Trophoblast cell (in vitro differentiated cells and primary cell): ENCODE measurements around the gene COQ5. TPM values are rescaled to one million over a fixed set of nuclear protein-coding genes. Genes with fewer than 3 reads are reported as not detected.

ENCODE experiments used
- DNase-seq, 2 donors: peaks; one replicate each; pipeline ENCODE4 v3.0.0-alpha.2; 2016
- H2AFZ ChIP-seq: 2 replicates; pipeline ENCODE4 v1.6.1; 2013; ENCODE audit warnings: low read length, moderate library complexity, mild to moderate bottlenecking; ENCODE audit not compliant: insufficient read depth, poor library complexity
- H2AK5ac ChIP-seq: 2 replicates; pipeline ENCODE4 v1.6.1; 2013; ENCODE audit warnings: mild to moderate bottlenecking, low read length
- H2BK120ac ChIP-seq: 2 replicates; pipeline ENCODE4 v1.6.1; 2013; ENCODE audit warnings: low read length, mild to moderate bottlenecking, moderate library complexity; ENCODE audit not compliant: insufficient read depth, poor library complexity
- H2BK12ac ChIP-seq: 2 replicates; pipeline ENCODE4 v1.6.1; 2013; ENCODE audit warnings: mild to moderate bottlenecking, low read length, moderate library complexity
- H2BK5ac ChIP-seq: 2 replicates; pipeline ENCODE4 v1.6.1; 2013; ENCODE audit warnings: low read length, low read depth, moderate library complexity, mild to moderate bottlenecking; ENCODE audit not compliant: poor library complexity
- H3K14ac ChIP-seq: 2 replicates; pipeline ENCODE4 v1.6.1; 2013; ENCODE audit warnings: mild to moderate bottlenecking, low read length
- H3K18ac ChIP-seq: 2 replicates; pipeline ENCODE4 v1.6.1; 2013; ENCODE audit warnings: mild to moderate bottlenecking, low read length
- H3K23ac ChIP-seq: 2 replicates; pipeline ENCODE4 v1.6.1; 2013; ENCODE audit warnings: low read length
- H3K27ac ChIP-seq: 2 replicates; pipeline ENCODE4 v1.5.1; 2013; ENCODE audit warnings: low read depth, mild to moderate bottlenecking, inconsistent platforms, low read length, moderate library complexity
- H3K27me3 ChIP-seq: 2 replicates; pipeline ENCODE4 v1.6.1; 2013; ENCODE audit warnings: inconsistent platforms, mild to moderate bottlenecking, low read length, moderate library complexity; ENCODE audit not compliant: insufficient read depth
- H3K36me3 ChIP-seq, 2 experiments: 1 replicate in 1 of 2; 2 replicates in 1 of 2; pipeline ENCODE4 v1.6.1; 2013; ENCODE audit warnings: low read length in 2 of 2, mild to moderate bottlenecking in 2 of 2, moderate library complexity in 1 of 2; ENCODE audit not compliant: insufficient read depth in 2 of 2, control insufficient read depth in 1 of 2
- H3K4ac ChIP-seq: 2 replicates; pipeline ENCODE4 v1.6.1; 2013; ENCODE audit warnings: low read depth, mild to moderate bottlenecking, low read length, moderate library complexity
- H3K4me1 ChIP-seq, 2 experiments: 1 replicate in 1 of 2; 2 replicates in 1 of 2; pipeline ENCODE4 v1.6.1; 2013; ENCODE audit warnings: low read length in 2 of 2, mild to moderate bottlenecking in 2 of 2, moderate library complexity in 1 of 2; ENCODE audit not compliant: insufficient read depth in 2 of 2, control insufficient read depth in 1 of 2
- H3K4me2 ChIP-seq: 2 replicates; pipeline ENCODE4 v1.6.1; 2013; ENCODE audit warnings: inconsistent platforms, mild to moderate bottlenecking, low read length, moderate library complexity
- H3K4me3 ChIP-seq: 2 replicates; pipeline ENCODE4 v1.5.1; 2013; ENCODE audit warnings: mild to moderate bottlenecking, low read depth, low read length, inconsistent platforms
- H3K79me1 ChIP-seq: one replicate; pipeline ENCODE4 v1.6.1; 2013; ENCODE audit warnings: low read length
- H3K79me2 ChIP-seq: 2 replicates; pipeline ENCODE4 v1.6.1; 2013; ENCODE audit warnings: low read length, mild to moderate bottlenecking; ENCODE audit not compliant: control insufficient read depth, insufficient read depth, poor library complexity
- H3K9ac ChIP-seq: 2 replicates; pipeline ENCODE4 v1.6.1; 2013; ENCODE audit warnings: mild to moderate bottlenecking, low read length
- H3K9me3 ChIP-seq: 2 replicates; pipeline ENCODE4 v1.6.1; 2013; ENCODE audit warnings: low read depth, mild to moderate bottlenecking, control low read depth, inconsistent platforms, low read length; ENCODE audit not compliant: insufficient read depth
- H4K12ac ChIP-seq: 2 replicates; pipeline ENCODE4 v1.6.1; 2013; ENCODE audit warnings: low read depth, mild to moderate bottlenecking, low read length, moderate library complexity
- H4K8ac ChIP-seq: 2 replicates; pipeline ENCODE4 v1.6.1; 2013; ENCODE audit warnings: low read depth, mild to moderate bottlenecking, low read length, moderate library complexity
- H4K91ac ChIP-seq: one replicate; pipeline ENCODE4 v1.6.1; 2013; ENCODE audit warnings: low read depth, mild to moderate bottlenecking, low read length, moderate library complexity
- WGBS: extraction: QIAGEN DNeasy Blood & Tissue Kit; methylation state at CpG from one replicate; pipeline ENCODE4 v1.1.7; 2013; ENCODE audit warnings: missing lambda C conversion rate; ENCODE audit not compliant: insufficient read length, insufficient coverage; ENCODE audit errors: extremely low coverage; 5-methylcytosine and 5-hydroxymethylcytosine counted together
- polyA plus RNA-seq: library from polyadenylated mRNA; stranded (reverse); fragments of 200-250 nt; gene quantifications from 2 replicates; pipeline ENCODE4 v1.2.3, GENCODE V29; 2013

Gene COQ5, protein sequence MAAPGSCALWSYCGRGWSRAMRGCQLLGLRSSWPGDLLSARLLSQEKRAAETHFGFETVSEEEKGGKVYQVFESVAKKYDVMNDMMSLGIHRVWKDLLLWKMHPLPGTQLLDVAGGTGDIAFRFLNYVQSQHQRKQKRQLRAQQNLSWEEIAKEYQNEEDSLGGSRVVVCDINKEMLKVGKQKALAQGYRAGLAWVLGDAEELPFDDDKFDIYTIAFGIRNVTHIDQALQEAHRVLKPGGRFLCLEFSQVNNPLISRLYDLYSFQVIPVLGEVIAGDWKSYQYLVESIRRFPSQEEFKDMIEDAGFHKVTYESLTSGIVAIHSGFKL
- polyA plus RNA-seq: 24.0 and 26.0 TPM in 2 replicates

- no CpG with 5 or more reads among the region's 38 CpGs for WGBS
- Histone ChIP-seq H3K14ac (peak within 1 kb of the TSS; percentile 92), H3K9ac (peak within 1 kb of the TSS; percentile 75), H4K8ac (peak within 1 kb of the TSS; percentile 95), H3K27me3 (no peaks in the 10 kb centered on the region), H3K18ac (peak within 1 kb of the TSS; percentile 56), H3K79me2 (peaks cover 2% of the 10 kb centered on the region), H2AFZ (peak within 1 kb of the TSS; percentile 67), H3K4me1 (no peaks in the 10 kb centered on the region), H4K91ac (peak within 1 kb of the TSS; percentile 71), H2AK5ac (no peak within 1 kb of the TSS), H3K4me3 (peak within 1 kb of the TSS; percentile 81), H3K36me3 (no peaks in the 10 kb centered on the region), H3K79me1 (peaks cover 8% of the 10 kb centered on the region), H3K4me2 (peak within 1 kb of the TSS; percentile 87), H3K27ac (peak within 1 kb of the TSS; percentile 72), H3K9me3 (no peaks in the 10 kb centered on the region), H2BK12ac (no peak within 1 kb of the TSS), H2BK120ac (peak within 1 kb of the TSS; percentile 75), H4K12ac (peak within 1 kb of the TSS; percentile 89), H3K4ac (peak within 1 kb of the TSS; percentile 41), H2BK5ac (peak within 1 kb of the TSS; percentile 84), H3K23ac (no peak within 1 kb of the TSS)
- peak; percentile 77 to 89 for DNase-seq
Measured at GRCh38 chr12:120528861-120529525, at the start of gene COQ5. COQ5 (minus strand) TSS chr12:120529158; CDS start chr12:120529141, 17 bp downstream.

DNA sequence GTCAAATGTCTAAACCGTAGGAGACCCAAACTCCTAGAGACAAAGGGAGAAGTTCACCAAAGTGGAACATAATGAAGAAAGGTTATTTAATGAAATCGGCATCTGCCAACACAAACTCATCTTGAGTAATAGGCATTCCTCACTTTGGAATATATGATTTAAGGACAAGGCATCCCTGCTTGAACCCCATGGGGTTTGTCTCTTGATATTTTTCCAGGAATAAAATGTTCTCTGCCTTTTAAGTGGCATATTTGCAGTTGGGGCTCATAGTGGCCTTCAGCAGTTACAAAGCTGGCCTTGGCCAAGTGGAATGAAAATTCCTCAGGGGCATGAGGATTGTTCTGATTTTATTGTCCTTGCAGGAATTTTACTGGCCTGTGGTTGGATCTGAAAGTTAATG lies 45.1 kb upstream of the COQ5 start:
- Histone ChIP-seq H3K79me2 (no peaks in the 10 kb centered on the region), H2BK120ac (no peak overlapping the region), H3K4me3 (no peak overlapping the region), H4K12ac (no peak overlapping the region), H3K27ac (no peak overlapping the region), H2AK5ac (no peak overlapping the region), H3K36me3 (peaks cover 43 to 79% of the 10 kb centered on the region in 2 experiments), H3K23ac (no peak overlapping the region), H2BK5ac (no peak overlapping the region), H4K8ac (no peak overlapping the region), H3K4me1 (no peaks in the 10 kb centered on the region), H2AFZ (no peak overlapping the region), H3K27me3 (no peaks in the 10 kb centered on the region), H4K91ac (no peak overlapping the region), H3K79me1 (no peaks in the 10 kb centered on the region), H3K9ac (no peak overlapping the region), H3K18ac (no peak overlapping the region), H2BK12ac (no peak overlapping the region), H3K9me3 (no peaks in the 10 kb centered on the region), H3K14ac (no peak overlapping the region), H3K4ac (no peak overlapping the region), H3K4me2 (no peak overlapping the region)
- no peak for DNase-seq
- no CpG with 5 or more reads among the region's 2 CpGs for WGBS

GRCh38 chr12:120573560-120573959 lies 44.6 kb upstream of the COQ5 start:
- Histone ChIP-seq H4K91ac (no peak overlapping the region), H3K79me2 (no peaks in the 10 kb centered on the region), H3K36me3 (peaks cover 45 to 79% of the 10 kb centered on the region in 2 experiments), H2AK5ac (no peak overlapping the region), H4K12ac (no peak overlapping the region), H3K18ac (no peak overlapping the region), H3K4ac (no peak overlapping the region), H2AFZ (no peak overlapping the region), H3K4me1 (no peaks in the 10 kb centered on the region), H2BK120ac (no peak overlapping the region), H3K27ac (no peak overlapping the region), H3K23ac (no peak overlapping the region), H3K9ac (no peak overlapping the region), H2BK5ac (no peak overlapping the region), H3K14ac (no peak overlapping the region), H4K8ac (no peak overlapping the region), H3K79me1 (no peaks in the 10 kb centered on the region), H3K9me3 (no peaks in the 10 kb centered on the region), H3K4me3 (no peak overlapping the region), H2BK12ac (no peak overlapping the region), H3K27me3 (no peaks in the 10 kb centered on the region), H3K4me2 (no peak overlapping the region)
- DNase-seq: no peak
- WGBS: no CpG with 5 or more reads among the region's 6 CpGs

DNA sequence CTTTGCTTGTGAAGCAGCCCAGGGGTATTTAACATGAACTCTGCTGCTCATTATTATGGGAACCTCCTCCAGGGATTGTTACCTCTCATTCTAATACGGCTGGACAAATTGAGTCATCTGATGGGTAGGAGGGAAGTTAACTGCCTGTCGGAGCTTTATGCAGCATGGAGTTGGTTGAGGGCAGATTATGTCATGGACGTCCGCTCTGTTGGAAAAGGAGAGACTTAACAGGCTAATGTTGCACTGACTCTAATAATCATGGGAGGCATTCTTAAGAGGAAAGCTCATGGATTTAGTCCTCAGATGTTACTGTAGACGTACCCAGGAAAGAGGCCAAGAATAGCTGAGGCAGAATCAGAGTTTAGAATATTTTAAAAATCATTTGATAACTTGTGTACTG lies 42.3 kb upstream of the COQ5 start:
- no peak overlapping the region for H3K4me2 ChIP-seq
- no peaks in the 10 kb centered on the region for H3K9me3 ChIP-seq
- no peaks in the 10 kb centered on the region for H3K4me1 ChIP-seq
- H3K36me3 ChIP-seq: peaks cover 50 to 75% of the 10 kb centered on the region in 2 experiments
- no peak overlapping the region for H3K4me3 ChIP-seq
- H3K14ac ChIP-seq: no peak overlapping the region
- H3K79me1 ChIP-seq: no peaks in the 10 kb centered on the region
- no peak overlapping the region for H4K12ac ChIP-seq
- H3K23ac ChIP-seq: no peak overlapping the region
- H2BK120ac ChIP-seq: no peak overlapping the region
- H3K27me3 ChIP-seq: no peaks in the 10 kb centered on the region
- H3K79me2 ChIP-seq: no peaks in the 10 kb centered on the region
- no peak overlapping the region for H4K91ac ChIP-seq
- no peak overlapping the region for H2AFZ ChIP-seq
- no peak overlapping the region for H2AK5ac ChIP-seq
- H3K27ac ChIP-seq: no peak overlapping the region
- H3K18ac ChIP-seq: no peak overlapping the region
- H3K4ac ChIP-seq: no peak overlapping the region
- no peak for DNase-seq
- WGBS: no CpG with 5 or more reads among the region's 5 CpGs
- H4K8ac ChIP-seq: no peak overlapping the region
- H2BK12ac ChIP-seq: no peak overlapping the region
- no peak overlapping the region for H2BK5ac ChIP-seq
- no peak overlapping the region for H3K9ac ChIP-seq
